Stimulated activated memory B cell treated with anti-CD40 and anti-IgM and Interleukin-4, amounts not matched to agents 10 μg/mL and 1 μg/mL and 100 μg/mL, for 72 hours (primary cell): ENCODE measurements around the gene PAX1.

Experiments used
- ATAC-seq: fragments of 150-1000 bp; cut with Tn5 transposase; 2 replicates; pipeline ENCODE4 v1.10.0; 2021
- H3K27ac Mint-ChIP-seq: one replicate; pipeline ENCODE4 v1.8.0; 2022; ENCODE audit warnings: mild to moderate bottlenecking, mixed read lengths
- H3K27me3 Mint-ChIP-seq: one replicate; pipeline ENCODE4 v1.8.0; 2022; ENCODE audit warnings: mixed read lengths
- H3K36me3 Mint-ChIP-seq: one replicate; pipeline ENCODE4 v1.8.0; 2022; ENCODE audit warnings: mixed read lengths
- H3K4me1 Mint-ChIP-seq: one replicate; pipeline ENCODE4 v1.8.0; 2022; ENCODE audit warnings: mixed read lengths
- H3K4me3 Mint-ChIP-seq: one replicate; pipeline ENCODE4 v1.8.0; 2022; ENCODE audit warnings: mild to moderate bottlenecking, moderate library complexity, mixed read lengths
- H3K9me3 Mint-ChIP-seq: one replicate; pipeline ENCODE4 v1.8.0; 2022; ENCODE audit warnings: mixed read lengths

Gene PAX1

DNA sequence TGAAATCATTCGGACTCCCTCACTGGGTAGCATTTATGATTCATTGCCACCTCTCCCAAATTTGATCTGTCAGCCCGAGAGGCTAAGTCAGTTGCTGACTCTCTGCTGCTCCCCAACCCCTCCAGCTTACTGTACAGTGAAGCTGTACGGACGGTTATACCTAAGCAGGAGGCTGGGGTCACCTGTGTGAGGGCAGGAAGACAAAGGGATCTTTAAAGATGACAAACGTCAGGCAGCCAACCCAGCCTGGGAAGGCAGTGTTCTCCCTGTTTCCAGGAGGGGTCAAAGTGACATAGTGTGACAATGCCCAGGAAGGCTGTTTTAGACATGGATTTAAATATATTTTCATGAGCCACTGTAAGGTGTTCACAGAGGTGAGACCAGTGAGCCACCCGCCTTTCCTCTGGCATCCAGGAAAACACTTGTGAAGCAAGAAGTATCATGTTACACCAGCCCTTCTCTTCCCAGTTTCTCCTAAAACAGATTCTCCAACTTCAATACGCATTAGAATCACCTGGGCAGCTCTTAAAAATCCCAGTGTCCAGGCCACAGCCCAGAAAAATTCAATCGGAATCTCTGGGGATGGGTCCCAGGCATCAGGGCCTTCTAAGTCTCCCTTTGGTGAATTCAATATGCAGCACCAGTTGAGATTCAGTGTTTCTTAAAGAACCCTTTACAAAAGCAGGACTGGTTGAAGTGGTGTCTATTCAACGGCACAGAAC is 6.8 kb upstream of the PAX1 start:
- H3K27me3 Mint-ChIP-seq = peaks cover 48% of the 10 kb centered on the region
- H3K9me3 Mint-ChIP-seq = no peaks in the 10 kb centered on the region
- no peak for ATAC-seq
- H3K4me3 Mint-ChIP-seq = no peak overlapping the region
- H3K36me3 Mint-ChIP-seq = no peaks in the 10 kb centered on the region
- H3K27ac Mint-ChIP-seq = no peak overlapping the region
- H3K4me1 Mint-ChIP-seq = peaks cover 8% of the 10 kb centered on the region

GRCh38 chr20:21699216-21699508 is 6.3 kb upstream of the PAX1 start:
- peaks cover 53% of the 10 kb centered on the region for H3K27me3 Mint-ChIP-seq

GRCh38 chr20:21701171-21701876 is 4.1 kb upstream of the PAX1 start:
- no peaks in the 10 kb centered on the region for H3K36me3 Mint-ChIP-seq
- no peaks in the 10 kb centered on the region for H3K9me3 Mint-ChIP-seq
- H3K27me3 Mint-ChIP-seq = peaks cover 73% of the 10 kb centered on the region
- H3K4me3 Mint-ChIP-seq = no peak overlapping the region
- no peak for ATAC-seq
- no peak overlapping the region for H3K27ac Mint-ChIP-seq
- H3K4me1 Mint-ChIP-seq = peaks cover 14% of the 10 kb centered on the region

More at GRCh38 chr20:21699216-21699508, 6.3 kb upstream of the PAX1 start:
- no peak for ATAC-seq
- H3K36me3 Mint-ChIP-seq = no peaks in the 10 kb centered on the region
- no peak overlapping the region for H3K4me3 Mint-ChIP-seq
- H3K27ac Mint-ChIP-seq = no peak overlapping the region
- peaks cover 8% of the 10 kb centered on the region for H3K4me1 Mint-ChIP-seq
- H3K9me3 Mint-ChIP-seq = no peaks in the 10 kb centered on the region

DNA sequence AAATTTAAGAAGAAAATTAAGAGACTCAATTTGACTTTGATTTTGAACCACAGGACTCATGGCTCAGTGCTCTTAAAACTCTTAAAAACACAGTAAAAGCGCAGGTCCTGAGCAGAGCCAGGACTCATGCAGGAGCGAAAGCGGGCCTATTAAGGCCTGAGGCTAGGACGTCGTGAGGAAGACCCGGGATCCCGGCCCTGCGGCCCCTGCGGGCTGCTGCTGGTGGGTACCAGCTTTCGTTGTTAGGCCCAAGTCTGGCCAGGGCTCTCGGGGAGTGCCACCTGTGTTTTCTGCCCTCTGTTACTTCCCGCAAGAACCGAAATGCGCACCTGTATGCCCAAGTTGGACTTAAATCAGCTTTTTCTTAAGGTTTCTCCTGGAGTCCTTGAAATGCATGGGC is 3.4 kb upstream of the PAX1 start:
- Mint-ChIP-seq H3K4me3 (no peak overlapping the region), H3K27ac (no peak overlapping the region), H3K4me1 (peaks cover 14% of the 10 kb centered on the region), H3K27me3 (peaks cover 80% of the 10 kb centered on the region), H3K9me3 (no peaks in the 10 kb centered on the region), H3K36me3 (no peaks in the 10 kb centered on the region)
- no peak for ATAC-seq

GRCh38 chr20:21702553-21703470 is 2.7 kb upstream of the PAX1 start:
- ATAC-seq = no peak
- no peaks in the 10 kb centered on the region for H3K9me3 Mint-ChIP-seq
- no peak overlapping the region for H3K27ac Mint-ChIP-seq
- no peaks in the 10 kb centered on the region for H3K36me3 Mint-ChIP-seq
- no peak overlapping the region for H3K4me3 Mint-ChIP-seq
- H3K4me1 Mint-ChIP-seq = peaks cover 14% of the 10 kb centered on the region
- H3K27me3 Mint-ChIP-seq = peaks cover 87% of the 10 kb centered on the region

DNA sequence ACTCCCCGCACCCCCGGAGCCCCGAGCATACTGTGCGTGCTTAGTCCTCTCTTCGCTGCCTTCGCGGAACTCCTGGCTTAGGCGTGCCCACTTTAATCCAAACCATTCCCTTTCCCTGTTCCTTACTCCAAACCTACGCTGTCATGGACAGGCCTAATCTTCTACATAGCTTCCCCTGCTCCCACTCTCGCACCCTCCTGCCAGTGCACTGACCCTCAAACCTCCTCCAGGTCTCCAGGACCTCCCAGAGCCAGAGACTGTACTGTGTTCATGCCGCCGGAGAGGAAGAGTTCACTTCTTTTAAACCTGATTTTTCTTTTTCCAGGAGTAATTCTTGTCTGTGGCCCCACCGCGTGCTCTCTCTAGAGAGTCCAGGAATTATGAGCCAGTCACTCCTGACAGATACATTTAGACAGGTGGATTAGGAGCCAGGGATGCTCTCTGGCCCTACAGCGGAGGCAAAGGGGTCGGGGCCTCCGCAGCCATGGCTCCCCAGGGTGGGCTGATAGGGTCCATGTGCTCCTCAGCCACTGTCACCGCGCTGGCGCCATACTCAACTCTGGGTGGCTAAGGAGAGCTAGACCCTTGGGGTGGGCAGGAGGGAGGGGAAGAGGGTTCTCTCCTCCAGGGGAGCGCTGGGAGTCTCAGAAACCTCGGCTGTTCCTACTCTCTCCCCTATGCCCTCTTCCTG is 1.6 kb upstream of the PAX1 start:
- no peaks in the 10 kb centered on the region for H3K9me3 Mint-ChIP-seq
- no peaks in the 10 kb centered on the region for H3K36me3 Mint-ChIP-seq
- H3K27me3 Mint-ChIP-seq = peaks cover 89% of the 10 kb centered on the region
- no peak for ATAC-seq
- no peak overlapping the region for H3K4me3 Mint-ChIP-seq
- H3K27ac Mint-ChIP-seq = no peak overlapping the region
- H3K4me1 Mint-ChIP-seq = peaks cover 14% of the 10 kb centered on the region

GRCh38 chr20:21704408-21705385 is 767 bp upstream of the PAX1 start:
- Mint-ChIP-seq H3K36me3 (no peaks in the 10 kb centered on the region), H3K27me3 (peaks cover 90% of the 10 kb centered on the region), H3K9me3 (no peaks in the 10 kb centered on the region), H3K27ac (no peak overlapping the region), H3K4me3 (peak overlapping the region; percentile 36), H3K4me1 (peaks cover 14% of the 10 kb centered on the region)
- no peak for ATAC-seq

- peaks cover 89% of the 10 kb centered on the region for H3K27me3 Mint-ChIP-seq
- no peak for ATAC-seq
- no peak overlapping the region for H3K4me3 Mint-ChIP-seq
- H3K4me1 Mint-ChIP-seq = peaks cover 9% of the 10 kb centered on the region
- H3K27ac Mint-ChIP-seq = no peak overlapping the region
- no peaks in the 10 kb centered on the region for H3K36me3 Mint-ChIP-seq
- H3K9me3 Mint-ChIP-seq = no peaks in the 10 kb centered on the region
Observed at GRCh38 chr20:21706261-21707195, 1.1 kb downstream of the PAX1 start.

DNA sequence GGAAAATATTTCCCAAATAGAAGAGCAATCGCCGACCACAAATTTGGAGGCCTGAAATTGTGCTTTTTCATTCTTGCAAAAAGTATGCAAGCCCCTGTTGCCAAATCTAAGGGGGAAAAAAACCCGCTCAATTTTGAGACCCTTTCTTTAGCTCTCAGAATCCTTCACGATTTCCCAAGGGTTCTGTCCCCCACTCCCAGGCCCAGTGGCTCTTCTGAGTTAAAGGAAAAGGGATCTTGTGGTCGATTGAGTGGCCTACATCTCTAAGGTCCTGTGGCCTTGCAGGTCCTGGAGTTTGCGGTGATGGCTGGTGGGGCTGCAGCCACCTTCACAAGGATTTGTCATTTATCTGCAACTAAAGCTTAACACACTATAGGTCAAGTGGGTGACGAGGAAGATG is 1.8 kb downstream of the PAX1 start:
- H3K4me1 Mint-ChIP-seq = peaks cover 7% of the 10 kb centered on the region
- H3K9me3 Mint-ChIP-seq = no peaks in the 10 kb centered on the region
- H3K36me3 Mint-ChIP-seq = no peaks in the 10 kb centered on the region
- H3K27ac Mint-ChIP-seq = no peak overlapping the region
- no peak for ATAC-seq
- H3K4me3 Mint-ChIP-seq = no peak overlapping the region
- peaks cover 82% of the 10 kb centered on the region for H3K27me3 Mint-ChIP-seq

DNA sequence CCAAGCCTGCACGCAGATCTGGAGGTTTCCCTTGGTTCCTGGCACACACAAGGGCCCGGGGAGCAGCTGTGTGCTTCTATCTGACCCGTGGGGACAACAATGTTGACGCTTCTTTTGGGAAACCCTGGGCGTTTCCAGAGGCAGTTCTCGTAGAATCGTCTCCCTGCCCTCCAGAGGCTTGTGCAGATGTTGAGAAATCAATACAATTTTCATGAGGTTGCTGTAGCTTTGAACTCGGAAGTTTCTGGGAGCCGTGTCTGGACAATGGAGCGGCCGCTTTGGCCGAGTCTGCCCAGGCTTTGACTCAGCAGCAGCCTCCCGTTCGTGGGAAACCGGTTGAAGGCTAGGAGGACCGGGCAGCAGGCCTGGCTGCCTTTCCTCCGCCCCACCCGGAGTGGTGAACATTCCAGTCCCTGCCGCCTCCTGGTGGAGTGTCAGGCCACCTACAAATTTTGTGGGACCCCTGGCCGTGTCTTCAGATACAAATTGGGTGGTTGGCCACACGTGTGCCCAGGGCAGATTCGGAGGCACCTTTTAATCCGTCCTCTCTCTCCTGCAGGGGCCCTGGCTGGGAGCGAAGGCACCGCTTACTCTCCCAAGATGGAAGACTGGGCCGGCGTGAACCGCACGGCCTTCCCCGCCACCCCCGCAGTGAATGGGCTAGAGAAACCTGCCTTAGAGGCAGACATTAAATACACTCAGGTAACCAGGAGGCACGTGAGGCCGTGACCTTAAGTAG is 2.7 kb downstream of the PAX1 start:
- H3K27me3 Mint-ChIP-seq = peaks cover 82% of the 10 kb centered on the region
- no peak overlapping the region for H3K27ac Mint-ChIP-seq
- ATAC-seq = no peak
- peaks cover 7% of the 10 kb centered on the region for H3K4me1 Mint-ChIP-seq
- H3K9me3 Mint-ChIP-seq = no peaks in the 10 kb centered on the region
- no peak overlapping the region for H3K4me3 Mint-ChIP-seq
- H3K36me3 Mint-ChIP-seq = no peaks in the 10 kb centered on the region

GRCh38 chr20:21708738-21709534 is 3.5 kb downstream of the PAX1 start:
- Mint-ChIP-seq H3K9me3 (no peaks in the 10 kb centered on the region), H3K27me3 (peaks cover 80% of the 10 kb centered on the region), H3K27ac (no peak overlapping the region), H3K4me1 (peaks cover 7% of the 10 kb centered on the region), H3K36me3 (no peaks in the 10 kb centered on the region), H3K4me3 (no peak overlapping the region)
- no peak for ATAC-seq

- no peak overlapping the region for H3K27ac Mint-ChIP-seq
- H3K27me3 Mint-ChIP-seq = peaks cover 80% of the 10 kb centered on the region
Observed at GRCh38 chr20:21709535-21709904, 4.1 kb downstream of the PAX1 start.

More at GRCh38 chr20:21709535-21709904, 4.1 kb downstream of the PAX1 start:
- no peak for ATAC-seq
- Mint-ChIP-seq H3K4me3 (no peak overlapping the region), H3K9me3 (no peaks in the 10 kb centered on the region), H3K36me3 (no peaks in the 10 kb centered on the region), H3K4me1 (peaks cover 7% of the 10 kb centered on the region)
